ENCODE measurements around the gene SOX30. TPM values are rescaled to one million over a fixed set of nuclear protein-coding genes. Genes with fewer than 3 reads are reported as not detected.

The SOX30 gene
- total and polyA plus RNA-seq, 12 donors = 0.03 to 0.72 (median 0.20) TPM; not detected in 5

DNA sequence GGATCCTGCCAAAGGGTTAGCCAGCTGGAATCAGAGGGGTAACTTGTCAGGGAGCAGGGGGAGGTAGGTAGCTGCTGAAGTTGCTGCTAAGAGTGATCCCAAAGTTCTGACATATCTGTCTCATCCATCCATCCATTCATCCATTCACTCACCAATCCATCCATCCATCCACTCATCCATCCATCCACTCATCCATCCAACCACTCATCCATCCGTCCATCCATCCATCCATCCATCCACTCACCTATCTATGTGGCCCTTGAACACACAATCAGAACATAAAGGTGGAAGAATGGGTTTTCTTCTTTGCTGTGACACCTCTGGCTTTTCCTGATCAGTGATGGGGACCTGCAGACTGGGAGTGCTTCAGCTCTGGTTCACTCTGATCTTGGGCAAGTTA, 16.1 kb upstream of the SOX30 start:
- intact Hi-C loops (cut with DNase I) = no loop called here
- WGBS, 4 donors = 56 to 81% (median 70%) methylated on average over 1 of the region's 1 CpG
- Histone ChIP-seq H3K4me3 (no peak overlapping the region), H3K9me3 (replicated peaks in 1 of 3) (no peaks in the 10 kb centered on the region), H3K36me3 (replicated peaks in 1 of 2) (no peaks in the 10 kb centered on the region), H3K27me3 (peaks cover 20% of the 10 kb centered on the region), H3K4me1 (replicated peaks in 1 of 2) (peaks cover 0 to 11% of the 10 kb centered on the region in 2 donors), H3K27ac (no peak overlapping the region)
- no peak for TF ChIP-seq POLR2A (IDR thresholded peaks at IDR 0.05)
- TF ChIP-seq, protein P1, sequence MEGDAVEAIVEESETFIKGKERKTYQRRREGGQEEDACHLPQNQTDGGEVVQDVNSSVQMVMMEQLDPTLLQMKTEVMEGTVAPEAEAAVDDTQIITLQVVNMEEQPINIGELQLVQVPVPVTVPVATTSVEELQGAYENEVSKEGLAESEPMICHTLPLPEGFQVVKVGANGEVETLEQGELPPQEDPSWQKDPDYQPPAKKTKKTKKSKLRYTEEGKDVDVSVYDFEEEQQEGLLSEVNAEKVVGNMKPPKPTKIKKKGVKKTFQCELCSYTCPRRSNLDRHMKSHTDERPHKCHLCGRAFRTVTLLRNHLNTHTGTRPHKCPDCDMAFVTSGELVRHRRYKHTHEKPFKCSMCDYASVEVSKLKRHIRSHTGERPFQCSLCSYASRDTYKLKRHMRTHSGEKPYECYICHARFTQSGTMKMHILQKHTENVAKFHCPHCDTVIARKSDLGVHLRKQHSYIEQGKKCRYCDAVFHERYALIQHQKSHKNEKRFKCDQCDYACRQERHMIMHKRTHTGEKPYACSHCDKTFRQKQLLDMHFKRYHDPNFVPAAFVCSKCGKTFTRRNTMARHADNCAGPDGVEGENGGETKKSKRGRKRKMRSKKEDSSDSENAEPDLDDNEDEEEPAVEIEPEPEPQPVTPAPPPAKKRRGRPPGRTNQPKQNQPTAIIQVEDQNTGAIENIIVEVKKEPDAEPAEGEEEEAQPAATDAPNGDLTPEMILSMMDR (IDR thresholded peaks at IDR 0.05) = no peak
- no peak for DNase-seq

DNA sequence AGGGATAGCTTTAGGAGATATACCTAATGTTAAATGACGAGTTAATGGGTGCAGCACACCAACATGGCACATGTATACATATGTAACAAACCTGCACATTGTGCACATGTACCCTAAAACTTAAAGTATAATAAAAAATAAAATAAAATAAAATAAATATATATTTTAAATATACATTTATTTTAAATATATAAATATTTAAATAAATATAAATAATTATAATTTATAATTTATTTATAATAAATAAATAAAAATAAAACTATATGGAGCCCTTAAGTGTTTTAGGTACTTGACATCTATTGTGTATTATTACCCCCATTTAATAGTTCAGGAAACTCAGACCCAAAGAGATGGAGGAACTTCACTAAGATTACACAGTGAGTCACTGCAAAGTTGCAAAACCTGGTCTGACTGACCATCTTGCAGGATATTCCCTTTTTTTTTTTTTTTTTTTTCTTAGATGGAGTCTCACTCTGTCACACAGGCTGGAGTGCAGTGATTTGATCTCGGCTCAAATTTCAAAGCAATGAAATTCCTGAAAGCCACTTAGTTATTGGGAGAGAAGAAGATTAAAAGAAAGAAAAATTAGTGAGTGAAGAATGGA, 13.3 kb upstream of the SOX30 start:
- no peak overlapping the region for H3K27ac ChIP-seq
- no peaks in the 10 kb centered on the region for H3K4me1 ChIP-seq (replicated peaks in 1 of 2)
- H3K4me3 ChIP-seq = no peak overlapping the region
- peaks cover 5% of the 10 kb centered on the region for H3K27me3 ChIP-seq
- intact Hi-C loops (cut with DNase I) = no loop called here
- 77 to 88% (median 83%) methylated on average over 2 of the region's 2 CpGs for WGBS, 4 donors
- peak in 2 of 7 donors; percentile 13 to 32 for DNase-seq
- no peaks in the 10 kb centered on the region for H3K9me3 ChIP-seq (replicated peaks in 1 of 3)
- H3K36me3 ChIP-seq (replicated peaks in 1 of 2) = no peaks in the 10 kb centered on the region
- no peak for TF ChIP-seq POLR2A (IDR thresholded peaks at IDR 0.05)
- TF ChIP-seq, protein P1 (IDR thresholded peaks at IDR 0.05) = no peak

DNA sequence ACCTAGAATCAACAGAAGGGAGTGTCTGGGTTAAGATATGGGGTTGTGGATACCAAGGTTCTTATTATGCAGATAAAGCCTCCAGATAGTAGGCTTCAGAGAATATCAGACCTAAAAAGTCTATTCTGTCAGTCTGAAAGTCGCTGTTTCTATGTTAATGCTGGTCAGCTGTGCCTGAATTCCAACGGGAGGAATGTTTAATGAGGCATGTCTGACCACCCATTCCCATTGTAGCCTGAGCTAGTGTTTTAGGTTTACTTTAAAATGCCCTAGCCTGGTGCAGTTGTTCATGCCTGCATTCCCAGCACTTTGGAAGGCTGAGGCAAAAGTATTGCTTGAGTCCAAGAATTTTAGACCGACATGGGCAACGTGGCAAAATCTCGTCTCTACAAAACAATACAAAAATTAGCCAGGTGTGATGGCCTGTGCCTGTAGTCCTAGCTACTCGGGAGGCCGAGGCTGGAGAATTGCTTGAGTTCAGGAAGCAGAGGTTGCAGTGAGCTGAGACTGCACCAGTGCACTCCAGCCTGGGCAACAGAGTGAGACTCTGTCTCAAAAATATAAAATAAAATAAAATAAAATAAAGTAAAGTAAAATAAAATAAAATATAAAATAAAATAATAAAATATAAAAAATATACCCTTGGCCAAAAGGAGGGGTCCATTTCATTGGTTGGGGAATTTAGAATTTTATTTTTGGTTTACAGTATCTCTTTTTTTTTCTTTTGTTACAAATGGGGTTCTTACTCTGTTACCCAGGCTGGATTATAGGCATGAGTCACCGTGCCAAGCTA, 7.8 kb upstream of the SOX30 start:
- Histone ChIP-seq H3K4me1 (replicated peaks in 1 of 2) (no peaks in the 10 kb centered on the region), H3K27ac (no peak overlapping the region), H3K36me3 (replicated peaks in 1 of 2) (no peaks in the 10 kb centered on the region), H3K9me3 (replicated peaks in 1 of 3) (peaks cover 0 to 4% (median 0%) of the 10 kb centered on the region in 3 donors), H3K27me3 (no peaks in the 10 kb centered on the region), H3K4me3 (no peak overlapping the region)
- DNase-seq = no peak
- intact Hi-C loops (cut with DNase I) = no loop called here
- TF ChIP-seq, protein P1 (IDR thresholded peaks at IDR 0.05) = no peak
- no peak for TF ChIP-seq POLR2A (IDR thresholded peaks at IDR 0.05)
- WGBS, 4 donors = 78 to 89% (median 86%) methylated on average over 8 of the region's 8 CpGs

DNA sequence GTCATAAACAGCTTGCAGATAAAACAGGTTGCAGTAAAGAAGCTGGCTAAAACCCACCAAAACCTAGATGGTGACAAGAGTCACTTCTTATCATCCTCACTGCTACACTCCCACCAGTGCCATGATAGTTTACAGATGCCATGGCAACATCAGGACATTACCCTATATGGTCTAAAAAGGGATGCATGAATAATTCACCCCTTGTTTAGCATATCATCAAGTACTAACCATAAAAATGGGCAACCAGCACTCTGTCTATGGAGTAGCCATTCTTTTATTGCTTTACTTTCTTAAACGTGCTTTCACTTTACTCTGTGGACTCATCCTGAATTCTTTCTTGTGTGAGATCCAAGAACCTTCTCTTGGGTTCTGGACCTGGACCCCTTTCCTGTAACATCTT, 6.7 kb upstream of the SOX30 start:
- 69 to 85% (median 75%) methylated on average over 1 of the region's 1 CpG for WGBS, 4 donors
- TF ChIP-seq POLR2A (IDR thresholded peaks at IDR 0.05) = no peak
- TF ChIP-seq, protein P1 (IDR thresholded peaks at IDR 0.05) = no peak
- no peak for DNase-seq
- Histone ChIP-seq H3K4me3 (no peak overlapping the region), H3K27me3 (no peaks in the 10 kb centered on the region), H3K9me3 (replicated peaks in 1 of 3) (peaks cover 0 to 4% (median 0%) of the 10 kb centered on the region in 3 donors), H3K36me3 (replicated peaks in 1 of 2) (no peaks in the 10 kb centered on the region), H3K27ac (no peak overlapping the region), H3K4me1 (replicated peaks in 1 of 2) (no peaks in the 10 kb centered on the region)
- intact Hi-C loops (cut with DNase I) = no loop called here

Data from adrenal gland (tissue), 12 donors.